Mammary epithelial cell (primary cell): Measurements from ENCODE around the gene SRSF11.

ENCODE experiments used
- CTCF ChIP-seq, 2 donors: IDR thresholded peaks in 1 of 2; conservative IDR thresholded peaks in 1 of 2; 2 replicates each; pipeline ENCODE4 v1.5.1; 2011 to 2012; ENCODE audit warnings: inconsistent platforms in 2 of 2, low read length in 2 of 2, mild to moderate bottlenecking in 2 of 2, control low read depth in 1 of 2, low read depth in 1 of 2; ENCODE audit not compliant: insufficient read depth in 1 of 2; ENCODE audit errors: extremely low read depth in 1 of 2
- EZH2 ChIP-seq: IDR thresholded peaks from 2 replicates; pipeline ENCODE4 v1.6.1; 2012; ENCODE audit warnings: low read length, inconsistent platforms, borderline replicate concordance

GRCh38 chr1:70284366-70284765, 63.2 kb downstream of the SRSF11 start:
- TF ChIP-seq CTCF (conservative IDR thresholded peaks at IDR 0.05 in 1 of 2, IDR thresholded peaks at IDR 0.05 in 1 of 2; ENCODE audit: extremely low read depth in 1 of 2, insufficient read depth in 1 of 2, low read depth in 1 of 2, low read length in 2 of 2) (no peak), EZH2 (no peak)
